Neural cell (in vitro differentiated cells): ENCODE results near the gene MED27. TPM values are rescaled to one million over a fixed set of nuclear protein-coding genes. Genes with fewer than 3 reads are reported as not detected.

Experiments
- H2AFZ ChIP-seq: fragments of 200-600, 300-800 bp; sonication (generic), shearing (Covaris generic); 2 replicates; pipeline ENCODE4 v1.6.0; 2014; ENCODE audit warnings: low read depth, mild to moderate bottlenecking, antibody characterized with exemption, low read length, moderate library complexity
- H3F3A ChIP-seq: fragments of 200-600 bp; shearing (Covaris generic); 2 replicates; pipeline ENCODE4 v1.6.1; 2016; ENCODE audit warnings: mild to moderate bottlenecking, moderate library complexity, mixed read lengths, antibody characterized with exemption, low read length; ENCODE audit not compliant: insufficient read depth, poor library complexity, severe bottlenecking
- H3K27ac ChIP-seq: fragments of 200-600, 300-800 bp; sonication (generic), shearing (Covaris generic); 2 replicates; pipeline ENCODE4 v1.5.1; 2014; ENCODE audit warnings: mild to moderate bottlenecking, low read length, moderate library complexity
- H3K27me3 ChIP-seq: fragments of 300-800, 200-600 bp; sonication (generic), shearing (Covaris generic); 2 replicates; pipeline ENCODE4 v1.6.0; 2014; ENCODE audit warnings: mild to moderate bottlenecking, low read depth, low read length, moderate library complexity; ENCODE audit not compliant: insufficient read depth
- H3K36me3 ChIP-seq: fragments of 300-800, 200-600 bp; sonication (generic), shearing (Covaris generic); 2 replicates; pipeline ENCODE4 v1.5.1; 2014; ENCODE audit warnings: mild to moderate bottlenecking, antibody characterized with exemption, low read length, moderate library complexity; ENCODE audit not compliant: insufficient read depth
- H3K4me2 ChIP-seq: fragments of 300-800, 200-600 bp; sonication (generic), shearing (Covaris generic); 2 replicates; pipeline ENCODE4 v1.6.0; 2014; ENCODE audit warnings: mild to moderate bottlenecking, low read length
- H3K4me3 ChIP-seq: fragments of 300-800, 200-600 bp; sonication (generic), shearing (Covaris generic); 2 replicates; pipeline ENCODE4 v1.5.1; 2014; ENCODE audit warnings: mild to moderate bottlenecking, low read length, moderate library complexity
- H3K79me2 ChIP-seq: fragments of 200-600 bp; shearing (Covaris generic); replicated peaks from 2 replicates; pipeline ENCODE4 v1.6.0; 2014; ENCODE audit warnings: mild to moderate bottlenecking, low read length, moderate library complexity; ENCODE audit not compliant: insufficient read depth
- H3K9ac ChIP-seq: fragments of 300-800, 200-600 bp; sonication (generic), shearing (Covaris generic); 2 replicates; pipeline ENCODE4 v1.6.1; 2016; ENCODE audit warnings: mild to moderate bottlenecking, low read length, mixed read lengths
- H3K9me2 ChIP-seq: fragments of 200-600 bp; shearing (Covaris generic); 2 replicates; pipeline ENCODE4 v1.6.1; 2016; ENCODE audit warnings: mild to moderate bottlenecking, low read length, mixed read lengths; ENCODE audit not compliant: insufficient read depth
- H3K9me3 ChIP-seq: fragments of 200-600, 300-800 bp; sonication (generic), shearing (Covaris generic); 2 replicates; pipeline ENCODE4 v1.6.1; 2016; ENCODE audit warnings: mild to moderate bottlenecking, mixed run types, low read length, moderate library complexity, mixed read lengths
- H4K20me1 ChIP-seq: fragments of 200-600 bp; shearing (Covaris generic); 2 replicates; pipeline ENCODE4 v1.6.1; 2016; ENCODE audit warnings: mild to moderate bottlenecking, mixed run types; ENCODE audit not compliant: insufficient read depth
- EP300 ChIP-seq: fragments of 450-650 bp; conservative IDR thresholded peaks from 2 replicates; pipeline ENCODE4 v1.6.1; 2014; ENCODE audit warnings: antibody characterized with exemption, mild to moderate bottlenecking, moderate library complexity; ENCODE audit not compliant: poor library complexity, severe bottlenecking
- EZH2 ChIP-seq: fragments of 200-600, 300-800 bp; shearing (Covaris generic), sonication (generic); IDR thresholded peaks from 2 replicates; pipeline ENCODE4 v1.6.1; 2014; ENCODE audit warnings: antibody characterized with exemption, low read length, borderline replicate concordance, mild to moderate bottlenecking; ENCODE audit not compliant: insufficient read depth, poor library complexity, severe bottlenecking
- MXI1 ChIP-seq: fragments of 450-650 bp; conservative IDR thresholded peaks from 2 replicates; pipeline ENCODE4 v1.6.1; 2014; ENCODE audit warnings: antibody characterized with exemption, mild to moderate bottlenecking; ENCODE audit not compliant: poor library complexity, severe bottlenecking
- POLR2AphosphoS5 ChIP-seq: IDR thresholded peaks from 2 replicates; pipeline ENCODE4 v1.6.1; 2012
- RAD21 ChIP-seq: fragments of 450-650 bp; conservative IDR thresholded peaks from 2 replicates; pipeline ENCODE4 v1.6.1; 2014; ENCODE audit warnings: antibody characterized with exemption, mild to moderate bottlenecking, moderate library complexity
- SMC3 ChIP-seq: fragments of 450-650 bp; conservative IDR thresholded peaks from 2 replicates; pipeline ENCODE4 v1.6.1; 2014; ENCODE audit warnings: antibody characterized with exemption, mild to moderate bottlenecking, moderate library complexity; ENCODE audit not compliant: poor library complexity
- TAF1 ChIP-seq: IDR thresholded peaks from 2 replicates; pipeline ENCODE4 v1.6.1; 2012; ENCODE audit warnings: low read depth
- polyA plus RNA-seq: library from polyadenylated mRNA; depleted of rRNA; stranded (reverse); fragments of >200 nt; gene quantifications from 2 replicates; pipeline ENCODE4 v1.2.3, GENCODE V29; 2014
- TF ChIP-seq, protein P1 (sequence below): IDR thresholded peaks from 2 replicates; pipeline ENCODE4 v1.6.1; 2012; ENCODE audit warnings: borderline replicate concordance
- TF ChIP-seq, protein P2 (sequence below): fragments of 450-650 bp; IDR thresholded peaks from 2 replicates; pipeline ENCODE4 v1.5.1; 2014; ENCODE audit warnings: antibody characterized with exemption, mild to moderate bottlenecking, moderate library complexity; ENCODE audit not compliant: poor library complexity, severe bottlenecking

Gene MED27
- polyA plus RNA-seq, 1 donor from 2014 or later, result 7.5 TPM

DNA sequence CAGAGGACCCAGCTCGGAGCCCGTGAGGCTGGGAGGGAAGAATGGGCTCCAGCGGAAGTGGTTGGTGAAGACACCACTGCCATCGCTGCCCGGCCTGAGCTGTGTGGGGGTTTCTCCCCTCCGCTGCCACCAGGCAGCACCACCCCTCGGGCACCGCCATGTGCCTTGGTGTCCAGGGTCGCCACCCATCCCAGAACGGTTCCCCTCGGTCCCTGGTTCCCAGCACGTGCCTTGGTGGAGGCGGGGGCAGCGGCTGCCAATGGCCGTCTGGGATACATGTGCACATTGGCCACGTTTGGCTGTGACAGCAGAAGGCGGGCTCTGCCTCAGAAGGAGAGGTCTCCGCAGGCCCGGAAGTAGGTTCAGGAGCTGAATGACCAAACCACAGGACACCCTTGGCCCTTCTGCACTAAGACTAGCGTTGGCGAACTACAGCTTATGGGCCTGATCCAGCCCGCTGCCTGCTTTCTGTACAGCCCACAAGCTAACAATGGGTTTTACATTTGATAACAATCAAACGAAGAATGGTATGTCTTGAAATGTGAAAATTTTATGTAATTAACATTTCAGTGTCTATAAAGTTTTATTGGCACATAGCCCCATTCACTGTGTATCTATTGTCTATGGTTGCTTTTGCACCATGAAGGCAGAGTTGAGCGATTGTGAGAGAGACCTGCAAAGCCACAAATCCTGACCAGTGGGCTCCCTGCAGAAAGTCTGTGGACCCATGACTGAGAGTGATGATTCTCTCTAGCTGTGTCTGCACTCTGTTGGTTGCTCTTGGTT is 248.1 kb downstream of the MED27 start:
- Histone ChIP-seq H3K4me2 (no peak overlapping the region), H3K9ac (no peak overlapping the region), H2AFZ (no peak overlapping the region), H3K27ac (no peak overlapping the region), H3K79me2 (no peaks in the 10 kb centered on the region), H3K9me2 (no peaks in the 10 kb centered on the region), H4K20me1 (no peaks in the 10 kb centered on the region), H3K27me3 (no peaks in the 10 kb centered on the region), H3K9me3 (peaks cover 5% of the 10 kb centered on the region), H3K36me3 (no peaks in the 10 kb centered on the region), H3K4me3 (no peak overlapping the region), H3F3A (no peaks in the 10 kb centered on the region)
- no peak for TF ChIP-seq MXI1
- no peak for TF ChIP-seq EZH2
- TF ChIP-seq, protein P1, sequence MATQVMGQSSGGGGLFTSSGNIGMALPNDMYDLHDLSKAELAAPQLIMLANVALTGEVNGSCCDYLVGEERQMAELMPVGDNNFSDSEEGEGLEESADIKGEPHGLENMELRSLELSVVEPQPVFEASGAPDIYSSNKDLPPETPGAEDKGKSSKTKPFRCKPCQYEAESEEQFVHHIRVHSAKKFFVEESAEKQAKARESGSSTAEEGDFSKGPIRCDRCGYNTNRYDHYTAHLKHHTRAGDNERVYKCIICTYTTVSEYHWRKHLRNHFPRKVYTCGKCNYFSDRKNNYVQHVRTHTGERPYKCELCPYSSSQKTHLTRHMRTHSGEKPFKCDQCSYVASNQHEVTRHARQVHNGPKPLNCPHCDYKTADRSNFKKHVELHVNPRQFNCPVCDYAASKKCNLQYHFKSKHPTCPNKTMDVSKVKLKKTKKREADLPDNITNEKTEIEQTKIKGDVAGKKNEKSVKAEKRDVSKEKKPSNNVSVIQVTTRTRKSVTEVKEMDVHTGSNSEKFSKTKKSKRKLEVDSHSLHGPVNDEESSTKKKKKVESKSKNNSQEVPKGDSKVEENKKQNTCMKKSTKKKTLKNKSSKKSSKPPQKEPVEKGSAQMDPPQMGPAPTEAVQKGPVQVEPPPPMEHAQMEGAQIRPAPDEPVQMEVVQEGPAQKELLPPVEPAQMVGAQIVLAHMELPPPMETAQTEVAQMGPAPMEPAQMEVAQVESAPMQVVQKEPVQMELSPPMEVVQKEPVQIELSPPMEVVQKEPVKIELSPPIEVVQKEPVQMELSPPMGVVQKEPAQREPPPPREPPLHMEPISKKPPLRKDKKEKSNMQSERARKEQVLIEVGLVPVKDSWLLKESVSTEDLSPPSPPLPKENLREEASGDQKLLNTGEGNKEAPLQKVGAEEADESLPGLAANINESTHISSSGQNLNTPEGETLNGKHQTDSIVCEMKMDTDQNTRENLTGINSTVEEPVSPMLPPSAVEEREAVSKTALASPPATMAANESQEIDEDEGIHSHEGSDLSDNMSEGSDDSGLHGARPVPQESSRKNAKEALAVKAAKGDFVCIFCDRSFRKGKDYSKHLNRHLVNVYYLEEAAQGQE, result no peak
- TF ChIP-seq SMC3, result no peak
- TF ChIP-seq, protein P2, sequence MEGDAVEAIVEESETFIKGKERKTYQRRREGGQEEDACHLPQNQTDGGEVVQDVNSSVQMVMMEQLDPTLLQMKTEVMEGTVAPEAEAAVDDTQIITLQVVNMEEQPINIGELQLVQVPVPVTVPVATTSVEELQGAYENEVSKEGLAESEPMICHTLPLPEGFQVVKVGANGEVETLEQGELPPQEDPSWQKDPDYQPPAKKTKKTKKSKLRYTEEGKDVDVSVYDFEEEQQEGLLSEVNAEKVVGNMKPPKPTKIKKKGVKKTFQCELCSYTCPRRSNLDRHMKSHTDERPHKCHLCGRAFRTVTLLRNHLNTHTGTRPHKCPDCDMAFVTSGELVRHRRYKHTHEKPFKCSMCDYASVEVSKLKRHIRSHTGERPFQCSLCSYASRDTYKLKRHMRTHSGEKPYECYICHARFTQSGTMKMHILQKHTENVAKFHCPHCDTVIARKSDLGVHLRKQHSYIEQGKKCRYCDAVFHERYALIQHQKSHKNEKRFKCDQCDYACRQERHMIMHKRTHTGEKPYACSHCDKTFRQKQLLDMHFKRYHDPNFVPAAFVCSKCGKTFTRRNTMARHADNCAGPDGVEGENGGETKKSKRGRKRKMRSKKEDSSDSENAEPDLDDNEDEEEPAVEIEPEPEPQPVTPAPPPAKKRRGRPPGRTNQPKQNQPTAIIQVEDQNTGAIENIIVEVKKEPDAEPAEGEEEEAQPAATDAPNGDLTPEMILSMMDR, result no peak
- TF ChIP-seq POLR2AphosphoS5, result no peak
- no peak for TF ChIP-seq RAD21
- no peak for TF ChIP-seq TAF1
- no peak for TF ChIP-seq EP300

DNA sequence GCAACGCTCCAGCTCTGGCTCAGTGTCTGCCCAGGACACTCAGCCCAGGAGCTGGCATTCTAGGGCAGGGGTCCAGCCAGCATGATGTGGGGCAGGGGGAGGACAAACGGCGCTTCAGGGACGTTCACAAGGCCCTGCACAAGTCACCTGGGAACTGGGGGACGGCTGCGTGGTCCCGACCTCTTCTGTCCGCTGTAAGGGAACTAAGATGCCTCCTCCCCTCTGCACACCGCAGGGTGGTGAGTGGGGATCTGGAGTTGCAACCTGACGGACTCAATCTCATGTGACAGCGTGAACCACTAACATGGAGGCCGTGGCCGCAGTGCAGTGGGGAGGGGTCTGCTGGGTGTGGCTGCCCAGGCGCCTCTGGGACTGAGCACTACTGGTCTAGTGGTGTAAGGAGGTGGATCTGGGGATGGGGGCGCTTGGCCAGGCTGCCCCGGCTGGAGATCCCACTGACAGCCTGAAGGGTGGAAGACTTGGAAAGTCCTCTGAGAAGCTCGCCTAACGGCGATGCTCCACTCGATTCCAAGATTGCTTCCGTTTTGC is 251.8 kb downstream of the MED27 start:
- Histone ChIP-seq H3K79me2 (no peaks in the 10 kb centered on the region), H3K36me3 (no peaks in the 10 kb centered on the region), H3K27ac (no peak overlapping the region), H3F3A (no peaks in the 10 kb centered on the region), H3K9me2 (no peaks in the 10 kb centered on the region), H3K4me2 (no peak overlapping the region), H3K27me3 (no peaks in the 10 kb centered on the region), H2AFZ (no peak overlapping the region), H3K9me3 (no peaks in the 10 kb centered on the region), H3K9ac (no peak overlapping the region), H4K20me1 (no peaks in the 10 kb centered on the region), H3K4me3 (no peak overlapping the region)
- no peak for TF ChIP-seq TAF1
